GM13977 (cell line): ENCODE data around the gene CFAP92.
A peak's percentile ranks its signal among the peaks of the same experiment; 100 is the strongest.

Experiments used
- DNase-seq: peaks from one replicate; pipeline ENCODE4 v3.0.0; 2012; ENCODE audit warnings: low spot score
- in situ Hi-C: fragments of 300-500 bp; cut with MboI; formaldehyde crosslinking; loops from one replicate; pipeline ENCODE4 v1.12.0; 2022; ENCODE audit warnings: low sequenced_read_pairs, low pct_unique_long_range_greater_than_20kb, mixed read lengths, inconsistent platforms; ENCODE audit not compliant: unreplicated experiment
- TF ChIP-seq, protein P1 (sequence below): IDR thresholded peaks from 2 replicates; pipeline ENCODE4 v1.5.1; 2012; ENCODE audit warnings: mild to moderate bottlenecking, control low read depth; ENCODE audit not compliant: insufficient read depth; ENCODE audit errors: extremely low read depth, missing control alignments

Gene CFAP92

DNA sequence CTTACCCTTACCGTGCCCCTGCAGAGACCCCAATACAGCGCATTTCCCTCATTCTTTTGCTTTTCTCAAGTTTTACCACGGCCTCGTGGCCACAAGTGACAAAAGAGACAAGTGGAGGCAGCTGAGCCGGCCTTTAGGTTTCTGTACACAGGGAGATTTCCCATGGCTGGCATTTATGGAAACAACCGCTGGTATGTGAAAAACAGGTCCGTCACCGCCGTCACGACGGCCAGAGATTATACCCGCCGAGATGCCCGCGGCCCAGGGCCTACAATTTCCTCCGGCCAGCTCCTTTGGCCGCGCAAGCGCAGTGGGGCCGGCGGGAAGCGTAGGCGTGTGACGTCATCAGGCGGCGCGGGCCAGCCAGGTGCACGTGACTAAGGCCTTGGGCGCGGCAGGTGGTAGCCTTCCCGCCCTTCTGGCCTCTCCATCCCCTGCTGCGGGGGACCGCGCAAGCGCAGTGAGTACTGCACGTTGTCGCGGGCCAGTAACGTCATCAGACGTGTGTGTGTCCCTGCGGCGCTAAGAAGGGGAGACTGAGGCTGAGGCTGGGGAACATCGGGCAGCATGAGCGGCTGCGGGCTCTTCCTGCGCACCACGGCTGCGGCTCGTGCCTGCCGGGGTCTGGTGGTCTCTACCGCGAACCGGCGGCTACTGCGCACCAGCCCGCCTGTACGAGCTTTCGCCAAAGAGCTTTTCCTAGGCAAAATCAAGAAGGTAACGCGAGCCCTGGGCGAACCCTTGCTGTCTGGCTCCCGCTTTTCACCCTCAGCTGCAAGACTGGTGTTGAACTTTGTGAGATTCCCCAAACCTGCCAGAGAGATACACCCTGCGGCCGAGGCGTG is 114.5 kb downstream of the CFAP92 start, which contains the start of gene ACAD9:
ACAD9 (plus strand) TSS at position 496 of the 845 bp plus-strand sequence; CDS start at position 568, 72 bp downstream.
- TF ChIP-seq, protein P1, sequence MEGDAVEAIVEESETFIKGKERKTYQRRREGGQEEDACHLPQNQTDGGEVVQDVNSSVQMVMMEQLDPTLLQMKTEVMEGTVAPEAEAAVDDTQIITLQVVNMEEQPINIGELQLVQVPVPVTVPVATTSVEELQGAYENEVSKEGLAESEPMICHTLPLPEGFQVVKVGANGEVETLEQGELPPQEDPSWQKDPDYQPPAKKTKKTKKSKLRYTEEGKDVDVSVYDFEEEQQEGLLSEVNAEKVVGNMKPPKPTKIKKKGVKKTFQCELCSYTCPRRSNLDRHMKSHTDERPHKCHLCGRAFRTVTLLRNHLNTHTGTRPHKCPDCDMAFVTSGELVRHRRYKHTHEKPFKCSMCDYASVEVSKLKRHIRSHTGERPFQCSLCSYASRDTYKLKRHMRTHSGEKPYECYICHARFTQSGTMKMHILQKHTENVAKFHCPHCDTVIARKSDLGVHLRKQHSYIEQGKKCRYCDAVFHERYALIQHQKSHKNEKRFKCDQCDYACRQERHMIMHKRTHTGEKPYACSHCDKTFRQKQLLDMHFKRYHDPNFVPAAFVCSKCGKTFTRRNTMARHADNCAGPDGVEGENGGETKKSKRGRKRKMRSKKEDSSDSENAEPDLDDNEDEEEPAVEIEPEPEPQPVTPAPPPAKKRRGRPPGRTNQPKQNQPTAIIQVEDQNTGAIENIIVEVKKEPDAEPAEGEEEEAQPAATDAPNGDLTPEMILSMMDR: no peak
- in situ Hi-C loops: no loop called here
- DNase-seq: peak; percentile 99

DNA sequence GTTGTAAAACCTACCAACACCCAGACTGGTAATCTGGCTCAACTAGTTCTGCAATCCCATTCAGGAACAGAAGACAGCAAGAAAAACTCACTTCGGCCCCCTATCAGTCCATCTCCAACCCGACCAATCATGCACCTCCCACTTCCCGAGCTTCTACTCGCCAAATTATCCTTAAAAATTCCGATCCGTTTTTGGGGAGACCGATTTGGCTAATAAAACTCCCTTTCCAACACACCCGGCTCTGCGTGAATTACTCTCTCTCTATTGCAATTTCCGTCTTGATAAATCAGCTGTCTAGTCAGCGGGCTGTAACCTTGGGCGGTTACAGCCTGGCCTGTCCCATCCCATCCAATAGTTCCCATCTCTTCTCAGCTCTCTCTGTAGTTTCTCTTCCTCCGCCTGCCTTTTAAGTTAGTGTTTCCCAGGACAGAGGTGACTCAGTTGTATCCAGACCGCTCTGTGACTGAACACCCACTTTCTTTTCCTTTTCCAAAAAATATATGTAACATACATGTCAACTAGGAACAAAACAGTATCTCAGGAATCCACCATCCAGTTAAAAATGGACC is 115.2 kb downstream of the CFAP92 start:
- in situ Hi-C loops: no loop called here
- peak; percentile 31 for DNase-seq
- TF ChIP-seq, protein P1: no peak

DNA sequence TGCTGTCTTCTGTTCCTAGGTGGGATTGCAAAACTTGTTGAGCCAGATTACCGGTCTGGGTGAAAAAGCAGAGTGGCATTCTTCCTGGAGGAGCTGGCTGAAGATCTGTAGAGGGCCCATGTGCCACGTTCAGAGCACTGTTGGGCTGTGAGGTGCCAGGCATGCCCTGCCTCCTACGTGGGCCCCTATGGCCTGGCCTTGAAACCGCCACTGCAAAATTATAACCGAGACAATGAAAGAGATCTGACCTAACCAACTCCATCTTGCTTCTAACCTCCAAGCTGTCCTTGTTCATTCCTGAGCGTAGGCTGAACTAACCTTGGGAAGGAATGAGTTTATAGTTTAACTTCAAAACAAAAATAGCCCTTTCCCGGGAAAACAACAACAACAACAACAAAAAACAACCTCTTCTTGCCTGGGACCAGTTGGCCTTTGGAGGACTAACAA is 115.8 kb downstream of the CFAP92 start:
- DNase-seq: no peak
- in situ Hi-C loops: no loop called here

DNA sequence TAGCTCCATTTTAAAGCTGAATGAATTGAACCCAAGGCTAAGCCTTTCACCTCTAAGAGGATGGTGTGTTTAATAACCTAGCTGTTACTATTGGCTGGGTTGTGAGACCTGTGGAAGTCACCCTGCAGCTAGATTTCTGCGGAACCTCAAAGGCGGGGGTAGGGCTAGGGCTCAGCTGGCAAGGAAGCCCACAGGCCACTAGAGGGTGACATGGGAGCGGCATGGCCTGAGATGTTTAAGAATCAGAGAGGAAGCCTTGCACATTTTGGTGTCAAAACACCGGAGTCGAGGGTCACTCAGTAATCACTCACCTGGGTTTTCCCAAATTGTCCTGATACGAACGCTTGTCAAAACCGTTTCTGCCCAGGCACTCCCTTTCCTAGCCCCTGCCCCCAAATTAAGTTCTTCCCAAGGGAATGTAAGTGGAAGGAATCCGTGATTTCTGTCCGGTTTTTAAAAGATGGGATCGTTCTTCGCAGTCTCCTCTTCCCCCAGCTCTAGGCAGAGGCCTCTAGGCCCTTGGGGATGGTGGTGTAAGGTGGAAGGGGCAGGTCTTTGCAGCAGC is 118.2 kb downstream of the CFAP92 start:
- peak; percentile 51 for DNase-seq
- in situ Hi-C loops: no loop called here
- TF ChIP-seq, protein P1: peak; percentile 52

More for the DNA sequence above, 115.8 kb downstream of the CFAP92 start:
- TF ChIP-seq, protein P1: no peak

DNA sequence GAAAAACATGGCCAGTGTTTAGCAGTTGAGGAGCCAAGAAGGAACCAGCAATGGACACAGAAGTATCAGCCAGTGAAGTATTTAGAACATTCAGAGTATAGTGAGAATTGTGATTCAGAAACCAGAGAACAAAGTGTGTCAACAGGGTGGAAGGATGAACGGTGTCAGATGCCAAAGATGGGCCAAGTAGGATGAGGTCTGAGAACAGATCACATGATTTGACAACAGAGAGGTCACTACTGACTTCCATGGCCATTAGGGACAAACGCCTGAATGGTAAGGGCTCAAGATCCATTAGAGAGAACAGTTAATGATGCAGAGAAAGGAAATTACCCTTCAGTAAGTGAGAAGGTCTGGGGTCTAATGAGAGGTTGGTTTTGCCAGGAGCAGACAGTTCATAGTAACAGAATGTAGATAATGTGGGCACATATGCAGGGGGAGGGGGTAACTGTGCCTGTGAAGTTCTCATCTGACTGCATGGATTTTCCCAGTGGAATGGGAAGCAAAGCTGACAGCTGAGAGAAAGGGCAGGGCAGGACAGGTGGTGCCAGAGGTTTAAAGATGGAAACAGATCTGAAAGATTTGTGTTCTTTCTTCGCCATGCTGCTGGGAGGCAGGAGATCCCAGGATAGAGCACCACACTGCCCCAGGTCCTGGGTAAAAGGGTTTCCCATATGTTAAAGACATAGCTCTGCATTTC is 119.2 kb downstream of the CFAP92 start:
- TF ChIP-seq, protein P1: no peak
- no peak for DNase-seq
- in situ Hi-C loops: no loop called here
